Muscle layer of duodenum (tissue), 2 donors: Measurements from ENCODE around the gene COL24A1.
"Not testable (repeated sequence)": the region's sequence is repeated elsewhere in the genome, so short reads cannot be mapped to it uniquely, and the experiment has no call there.

Experiments
- H3K27ac ChIP-seq: one replicate; pipeline ENCODE4 v1.7.0; 2013; ENCODE audit warnings: mild to moderate bottlenecking, low read length
- H3K27me3 ChIP-seq: one replicate; pipeline ENCODE4 v1.7.0; 2013; ENCODE audit warnings: low read depth, mild to moderate bottlenecking, control low read depth, low read length
- H3K36me3 ChIP-seq, 2 donors: one replicate each; pipeline ENCODE4 v1.7.0; 2013; ENCODE audit warnings: low read length in 2 of 2, control low read depth in 1 of 2, mild to moderate bottlenecking in 1 of 2; ENCODE audit not compliant: insufficient read depth in 2 of 2, control insufficient read depth in 1 of 2
- H3K4me1 ChIP-seq, 2 donors: one replicate each; pipeline ENCODE4 v1.7.0; 2013; ENCODE audit warnings: low read length in 2 of 2, mild to moderate bottlenecking in 2 of 2, control low read depth in 1 of 2, moderate library complexity in 1 of 2; ENCODE audit not compliant: insufficient read depth in 2 of 2, control insufficient read depth in 1 of 2
- H3K4me3 ChIP-seq, 2 donors: one replicate each; pipeline ENCODE4 v1.7.0; 2013; ENCODE audit warnings: low read length in 2 of 2, low read depth in 1 of 2, mild to moderate bottlenecking in 1 of 2
- H3K9me3 ChIP-seq, 2 donors: one replicate each; pipeline ENCODE4 v1.7.0; 2013; ENCODE audit warnings: low read length in 2 of 2, control low read depth in 1 of 2, mild to moderate bottlenecking in 1 of 2; ENCODE audit not compliant: control insufficient read depth in 1 of 2
- donor health status: healthy.

COL24A1 gene

GRCh38 chr1:86071870-86072269 is 84.7 kb downstream of the COL24A1 start:
- not testable (repeated sequence) for H3K27ac ChIP-seq, H3K4me3 ChIP-seq, H3K4me1 ChIP-seq, H3K27me3 ChIP-seq, H3K9me3 ChIP-seq, H3K36me3 ChIP-seq

GRCh38 chr1:86069757-86070145 is 86.8 kb downstream of the COL24A1 start:
- no peak overlapping the region for H3K27ac ChIP-seq
- peaks cover 0 to 9% of the 10 kb centered on the region in 2 donors for H3K4me1 ChIP-seq
- H3K36me3 ChIP-seq, result no peaks in the 10 kb centered on the region
- H3K4me3 ChIP-seq, result no peak overlapping the region
- no peaks in the 10 kb centered on the region for H3K27me3 ChIP-seq
- no peaks in the 10 kb centered on the region for H3K9me3 ChIP-seq

- Histone ChIP-seq H3K27me3 (no peaks in the 10 kb centered on the region), H3K9me3 (no peaks in the 10 kb centered on the region), H3K27ac (no peak overlapping the region), H3K4me3 (no peak overlapping the region), H3K36me3 (no peaks in the 10 kb centered on the region), H3K4me1 (peaks cover 0 to 9% of the 10 kb centered on the region in 2 donors)
Observed at GRCh38 chr1:86068841-86069756, 87.5 kb downstream of the COL24A1 start.

- Histone ChIP-seq H3K36me3 (no peaks in the 10 kb centered on the region), H3K4me3 (no peak overlapping the region), H3K27me3 (no peaks in the 10 kb centered on the region), H3K27ac (no peak overlapping the region), H3K9me3 (no peaks in the 10 kb centered on the region), H3K4me1 (peaks cover 0 to 9% of the 10 kb centered on the region in 2 donors)
Observed at GRCh38 chr1:86068271-86068721, 88.3 kb downstream of the COL24A1 start.

GRCh38 chr1:86067626-86068025 is 88.9 kb downstream of the COL24A1 start:
- Histone ChIP-seq H3K9me3 (no peaks in the 10 kb centered on the region), H3K27ac (no peak overlapping the region), H3K27me3 (no peaks in the 10 kb centered on the region), H3K4me1 (peaks cover 0 to 9% of the 10 kb centered on the region in 2 donors), H3K4me3 (no peak overlapping the region), H3K36me3 (no peaks in the 10 kb centered on the region)

GRCh38 chr1:86064899-86065298 is 91.7 kb downstream of the COL24A1 start:
- Histone ChIP-seq H3K9me3 (no peaks in the 10 kb centered on the region), H3K4me1 (peaks cover 0 to 9% of the 10 kb centered on the region in 2 donors), H3K27ac (no peak overlapping the region), H3K27me3 (no peaks in the 10 kb centered on the region), H3K4me3 (no peak overlapping the region), H3K36me3 (no peaks in the 10 kb centered on the region)

GRCh38 chr1:86063721-86064120 is 92.9 kb downstream of the COL24A1 start:
- peaks cover 0 to 4% of the 10 kb centered on the region in 2 donors for H3K4me1 ChIP-seq
- H3K36me3 ChIP-seq, result no peaks in the 10 kb centered on the region
- no peak overlapping the region for H3K27ac ChIP-seq
- no peak overlapping the region for H3K4me3 ChIP-seq
- H3K9me3 ChIP-seq, result no peaks in the 10 kb centered on the region
- no peaks in the 10 kb centered on the region for H3K27me3 ChIP-seq

- H3K27me3 ChIP-seq, result no peaks in the 10 kb centered on the region
- no peak overlapping the region for H3K4me3 ChIP-seq
- no peaks in the 10 kb centered on the region for H3K4me1 ChIP-seq
- no peaks in the 10 kb centered on the region for H3K36me3 ChIP-seq
- H3K9me3 ChIP-seq, result no peaks in the 10 kb centered on the region
- H3K27ac ChIP-seq, result no peak overlapping the region
Observed at GRCh38 chr1:86062453-86062852, 94.1 kb downstream of the COL24A1 start.

GRCh38 chr1:86061551-86061990 is 95.0 kb downstream of the COL24A1 start:
- H3K9me3 ChIP-seq, result no peaks in the 10 kb centered on the region
- no peaks in the 10 kb centered on the region for H3K4me1 ChIP-seq
- H3K27me3 ChIP-seq, result no peaks in the 10 kb centered on the region
- H3K4me3 ChIP-seq, result no peak overlapping the region
- no peak overlapping the region for H3K27ac ChIP-seq
- no peaks in the 10 kb centered on the region for H3K36me3 ChIP-seq

- Histone ChIP-seq H3K4me3 (no peak overlapping the region), H3K27me3 (no peaks in the 10 kb centered on the region), H3K9me3 (no peaks in the 10 kb centered on the region), H3K27ac (no peak overlapping the region), H3K4me1 (no peaks in the 10 kb centered on the region), H3K36me3 (no peaks in the 10 kb centered on the region)
Observed at GRCh38 chr1:86054396-86054795, 102.2 kb downstream of the COL24A1 start.

- no peak overlapping the region for H3K27ac ChIP-seq
- no peaks in the 10 kb centered on the region for H3K27me3 ChIP-seq
- no peaks in the 10 kb centered on the region for H3K9me3 ChIP-seq
- no peak overlapping the region for H3K4me3 ChIP-seq
- H3K36me3 ChIP-seq, result no peaks in the 10 kb centered on the region
- no peaks in the 10 kb centered on the region for H3K4me1 ChIP-seq
Observed at GRCh38 chr1:86052948-86053698, 103.4 kb downstream of the COL24A1 start.
